Globus pallidus (tissue), 1 donor: ENCODE results near the gene REL.
A peak's percentile ranks its signal among the peaks of the same experiment; 100 is the strongest.
"Not testable (repeated sequence)": the region's sequence is repeated elsewhere in the genome, so short reads cannot be mapped to it uniquely, and the experiment has no call there.

Source experiments
- DNase-seq: peaks from one replicate; pipeline ENCODE4 v3.0.0-alpha.2; 2015; ENCODE audit warnings: low spot score

REL gene

GRCh38 chr2:60868589-60869273 lies 12.6 kb upstream of the REL start:
- no peak for DNase-seq

- no peak for DNase-seq
Observed at GRCh38 chr2:60872510-60872928, 8.9 kb upstream of the REL start.

- no peak for DNase-seq
Observed at GRCh38 chr2:60873381-60873780, 8.0 kb upstream of the REL start.

GRCh38 chr2:60875520-60875919 lies 5.9 kb upstream of the REL start:
- no peak for DNase-seq

GRCh38 chr2:60880643-60881046 lies 729 bp upstream of the REL start:
- no peak for DNase-seq

- DNase-seq = peak; percentile 34
Observed at GRCh38 chr2:60882971-60883753, 1.8 kb downstream of the REL start.

GRCh38 chr2:60883896-60884295 lies 2.5 kb downstream of the REL start:
- DNase-seq = no peak

GRCh38 chr2:60884800-60885199 lies 3.4 kb downstream of the REL start:
- DNase-seq = no peak

GRCh38 chr2:60885683-60886082 lies 4.3 kb downstream of the REL start:
- no peak for DNase-seq

- DNase-seq = no peak
Observed at GRCh38 chr2:60886991-60887390, 5.6 kb downstream of the REL start.

- no peak for DNase-seq
Observed at GRCh38 chr2:60888853-60889252, 7.5 kb downstream of the REL start.

GRCh38 chr2:60889581-60890392 lies 8.4 kb downstream of the REL start:
- not testable (repeated sequence) for DNase-seq

GRCh38 chr2:60890393-60890707 lies 9.0 kb downstream of the REL start:
- no peak for DNase-seq

GRCh38 chr2:60891180-60891579 lies 9.8 kb downstream of the REL start:
- DNase-seq = no peak

- DNase-seq = no peak
Observed at GRCh38 chr2:60898567-60898966, 17.2 kb downstream of the REL start.

GRCh38 chr2:60899230-60899891 lies 18.0 kb downstream of the REL start:
- no peak for DNase-seq

- no peak for DNase-seq
Observed at GRCh38 chr2:60899892-60900249, 18.5 kb downstream of the REL start.

GRCh38 chr2:60901296-60901695 lies 19.9 kb downstream of the REL start:
- not testable (repeated sequence) for DNase-seq

GRCh38 chr2:60905867-60906266 lies 24.5 kb downstream of the REL start:
- DNase-seq = not testable (repeated sequence)

- no peak for DNase-seq
Observed at GRCh38 chr2:60906395-60906794, 25.0 kb downstream of the REL start.

- no peak for DNase-seq
Observed at GRCh38 chr2:60907329-60907728, 26.0 kb downstream of the REL start.

GRCh38 chr2:60925994-60926740 lies 44.8 kb downstream of the REL start:
- no peak for DNase-seq
